ENCODE data around the gene IRF4.

IRF4 gene

GRCh38 chr6:431504-431903 lies 40.0 kb downstream of the IRF4 start:
- peak overlapping the region; percentile 68; the same call in 1 of the 2 replicates for H2AFZ ChIP-seq (ENCODE audit: low read depth, low read length)
- no peaks in the 10 kb centered on the region for H3K27me3 ChIP-seq (ENCODE audit: low read depth, low read length)
- peak overlapping the region; percentile 25; the same call in 1 of the 2 replicates for H3K9ac ChIP-seq (ENCODE audit: low read length)
- peak overlapping the region; percentile 27 for H3K4me2 ChIP-seq (ENCODE audit: low read length)
- H4K20me1 ChIP-seq (ENCODE audit: insufficient read depth, low read length): no peaks in the 10 kb centered on the region
- no peaks in the 10 kb centered on the region for H3K36me3 ChIP-seq (replicated peaks; ENCODE audit: low read depth, low read length)
- H3K79me2 ChIP-seq (ENCODE audit: low read length): no peaks in the 10 kb centered on the region
- H3K9me3 ChIP-seq (ENCODE audit: insufficient read depth, low read length): no peaks in the 10 kb centered on the region
- H3K4me3 ChIP-seq (ENCODE audit: low read length): no peak overlapping the region
- peaks cover 36% of the 10 kb centered on the region for H3K4me1 ChIP-seq (ENCODE audit: low read length)
- peak overlapping the region; percentile 32; the same call in 1 of the 2 replicates for H3K27ac ChIP-seq (ENCODE audit: low read length)
- TF ChIP-seq EZH2phosphoT487 (IDR thresholded peaks at IDR 0.05; ENCODE audit: low read depth): no peak
- TF ChIP-seq, protein P1, sequence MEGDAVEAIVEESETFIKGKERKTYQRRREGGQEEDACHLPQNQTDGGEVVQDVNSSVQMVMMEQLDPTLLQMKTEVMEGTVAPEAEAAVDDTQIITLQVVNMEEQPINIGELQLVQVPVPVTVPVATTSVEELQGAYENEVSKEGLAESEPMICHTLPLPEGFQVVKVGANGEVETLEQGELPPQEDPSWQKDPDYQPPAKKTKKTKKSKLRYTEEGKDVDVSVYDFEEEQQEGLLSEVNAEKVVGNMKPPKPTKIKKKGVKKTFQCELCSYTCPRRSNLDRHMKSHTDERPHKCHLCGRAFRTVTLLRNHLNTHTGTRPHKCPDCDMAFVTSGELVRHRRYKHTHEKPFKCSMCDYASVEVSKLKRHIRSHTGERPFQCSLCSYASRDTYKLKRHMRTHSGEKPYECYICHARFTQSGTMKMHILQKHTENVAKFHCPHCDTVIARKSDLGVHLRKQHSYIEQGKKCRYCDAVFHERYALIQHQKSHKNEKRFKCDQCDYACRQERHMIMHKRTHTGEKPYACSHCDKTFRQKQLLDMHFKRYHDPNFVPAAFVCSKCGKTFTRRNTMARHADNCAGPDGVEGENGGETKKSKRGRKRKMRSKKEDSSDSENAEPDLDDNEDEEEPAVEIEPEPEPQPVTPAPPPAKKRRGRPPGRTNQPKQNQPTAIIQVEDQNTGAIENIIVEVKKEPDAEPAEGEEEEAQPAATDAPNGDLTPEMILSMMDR (IDR thresholded peaks at IDR 0.05; ENCODE audit: low read depth, low read length): no peak

- Histone ChIP-seq H3K79me2 (ENCODE audit: low read length) (no peaks in the 10 kb centered on the region), H2AFZ (ENCODE audit: low read depth, low read length) (no peak overlapping the region), H3K27ac (ENCODE audit: low read length) (peak overlapping the region; percentile 32; the same call in 1 of the 2 replicates), H4K20me1 (ENCODE audit: insufficient read depth, low read length) (no peaks in the 10 kb centered on the region), H3K4me2 (ENCODE audit: low read length) (peak overlapping the region; percentile 27), H3K36me3 (replicated peaks; ENCODE audit: low read depth, low read length) (no peaks in the 10 kb centered on the region), H3K4me1 (ENCODE audit: low read length) (peaks cover 36% of the 10 kb centered on the region), H3K27me3 (ENCODE audit: low read depth, low read length) (no peaks in the 10 kb centered on the region), H3K9ac (ENCODE audit: low read length) (no peak overlapping the region; the same call in 1 of the 2 replicates), H3K9me3 (ENCODE audit: insufficient read depth, low read length) (no peaks in the 10 kb centered on the region), H3K4me3 (ENCODE audit: low read length) (no peak overlapping the region)
- TF ChIP-seq EZH2phosphoT487 (IDR thresholded peaks at IDR 0.05; ENCODE audit: low read depth): no peak
- TF ChIP-seq, protein P1 (IDR thresholded peaks at IDR 0.05; ENCODE audit: low read depth, low read length): no peak
Observed at GRCh38 chr6:431986-432385, 40.4 kb downstream of the IRF4 start.

DNA sequence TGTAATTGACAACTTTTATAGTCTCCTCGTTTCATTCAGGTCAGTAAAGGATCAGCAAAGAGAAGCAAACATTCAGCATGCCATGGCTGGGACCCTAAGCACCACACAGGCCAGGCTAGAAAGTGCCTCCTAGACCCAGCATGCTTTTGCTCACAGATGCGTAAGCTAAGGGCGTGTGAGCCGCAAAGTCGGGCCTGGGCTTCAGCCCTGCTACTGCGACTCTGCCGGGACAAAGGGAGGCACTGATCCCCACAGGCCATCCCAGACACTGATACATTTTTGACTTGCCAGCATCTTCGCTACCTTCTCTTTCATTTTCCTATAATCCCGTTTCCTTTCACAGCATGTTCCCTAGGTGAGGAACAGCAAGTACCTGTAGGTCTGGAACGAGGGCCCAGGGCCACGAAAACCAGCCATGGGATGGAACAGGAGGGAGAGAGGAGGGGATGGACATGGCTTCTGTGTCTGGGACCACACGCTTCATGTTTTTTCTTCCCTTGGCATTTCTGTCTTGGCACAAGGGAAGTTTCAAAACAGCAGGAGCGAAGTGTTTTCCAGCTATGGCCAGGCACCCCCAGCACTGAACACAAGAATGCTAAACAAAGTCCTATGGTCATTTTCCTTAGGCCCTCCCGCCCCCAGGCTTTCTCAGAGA lies 42.6 kb downstream of the IRF4 start:
- no peaks in the 10 kb centered on the region for H3K36me3 ChIP-seq (replicated peaks; ENCODE audit: low read depth, low read length)
- H3K4me1 ChIP-seq (ENCODE audit: low read length): peaks cover 36% of the 10 kb centered on the region
- peak overlapping the region; percentile 94 for H3K4me2 ChIP-seq (ENCODE audit: low read length)
- peak overlapping the region; percentile 76 for H3K4me3 ChIP-seq (ENCODE audit: low read length)
- no peaks in the 10 kb centered on the region for H3K27me3 ChIP-seq (ENCODE audit: low read depth, low read length)
- H3K9me3 ChIP-seq (ENCODE audit: insufficient read depth, low read length): no peaks in the 10 kb centered on the region
- peak overlapping the region; percentile 98 for H3K27ac ChIP-seq (ENCODE audit: low read length)
- H3K79me2 ChIP-seq (ENCODE audit: low read length): no peaks in the 10 kb centered on the region
- no peaks in the 10 kb centered on the region for H4K20me1 ChIP-seq (ENCODE audit: insufficient read depth, low read length)
- peak overlapping the region; percentile 84 for H3K9ac ChIP-seq (ENCODE audit: low read length)
- H2AFZ ChIP-seq (ENCODE audit: low read depth, low read length): no peak overlapping the region
- no peak for TF ChIP-seq EZH2phosphoT487 (IDR thresholded peaks at IDR 0.05; ENCODE audit: low read depth)

- peak overlapping the region; percentile 94 for H3K4me2 ChIP-seq (ENCODE audit: low read length)
Observed at GRCh38 chr6:435441-436307, 44.1 kb downstream of the IRF4 start.

More at GRCh38 chr6:435441-436307, 44.1 kb downstream of the IRF4 start:
- Histone ChIP-seq H4K20me1 (ENCODE audit: insufficient read depth, low read length) (no peaks in the 10 kb centered on the region), H2AFZ (ENCODE audit: low read depth, low read length) (no peak overlapping the region), H3K79me2 (ENCODE audit: low read length) (no peaks in the 10 kb centered on the region), H3K27ac (ENCODE audit: low read length) (peak overlapping the region; percentile 98), H3K9ac (ENCODE audit: low read length) (peak overlapping the region; percentile 84; the same call in 1 of the 2 replicates), H3K27me3 (ENCODE audit: low read depth, low read length) (no peaks in the 10 kb centered on the region), H3K9me3 (ENCODE audit: insufficient read depth, low read length) (no peaks in the 10 kb centered on the region), H3K4me1 (ENCODE audit: low read length) (peaks cover 36% of the 10 kb centered on the region), H3K4me3 (ENCODE audit: low read length) (peak overlapping the region; percentile 76), H3K36me3 (replicated peaks; ENCODE audit: low read depth, low read length) (no peaks in the 10 kb centered on the region)
- TF ChIP-seq EZH2phosphoT487 (IDR thresholded peaks at IDR 0.05; ENCODE audit: low read depth): no peak
- TF ChIP-seq, protein P1 (IDR thresholded peaks at IDR 0.05; ENCODE audit: low read depth, low read length): no peak

Measured in OCI-LY3 (cell line).